Neural cell (in vitro differentiated cells): ENCODE data around the gene ECHDC3. TPM values are rescaled to one million over a fixed set of nuclear protein-coding genes. Genes with fewer than 3 reads are reported as not detected.

Experiments
- H2AFZ ChIP-seq: fragments of 200-600, 300-800 bp; sonication (generic), shearing (Covaris generic); 2 replicates; pipeline ENCODE4 v1.6.0; 2014; ENCODE audit warnings: low read depth, mild to moderate bottlenecking, antibody characterized with exemption, low read length, moderate library complexity
- H3F3A ChIP-seq: fragments of 200-600 bp; shearing (Covaris generic); 2 replicates; pipeline ENCODE4 v1.6.1; 2016; ENCODE audit warnings: mild to moderate bottlenecking, moderate library complexity, mixed read lengths, antibody characterized with exemption, low read length; ENCODE audit not compliant: insufficient read depth, poor library complexity, severe bottlenecking
- H3K27ac ChIP-seq: fragments of 200-600, 300-800 bp; sonication (generic), shearing (Covaris generic); 2 replicates; pipeline ENCODE4 v1.5.1; 2014; ENCODE audit warnings: mild to moderate bottlenecking, low read length, moderate library complexity
- H3K27me3 ChIP-seq: fragments of 300-800, 200-600 bp; sonication (generic), shearing (Covaris generic); 2 replicates; pipeline ENCODE4 v1.6.0; 2014; ENCODE audit warnings: mild to moderate bottlenecking, low read depth, low read length, moderate library complexity; ENCODE audit not compliant: insufficient read depth
- H3K36me3 ChIP-seq: fragments of 300-800, 200-600 bp; sonication (generic), shearing (Covaris generic); 2 replicates; pipeline ENCODE4 v1.5.1; 2014; ENCODE audit warnings: mild to moderate bottlenecking, antibody characterized with exemption, low read length, moderate library complexity; ENCODE audit not compliant: insufficient read depth
- H3K4me2 ChIP-seq: fragments of 300-800, 200-600 bp; sonication (generic), shearing (Covaris generic); 2 replicates; pipeline ENCODE4 v1.6.0; 2014; ENCODE audit warnings: mild to moderate bottlenecking, low read length
- H3K4me3 ChIP-seq: fragments of 300-800, 200-600 bp; sonication (generic), shearing (Covaris generic); 2 replicates; pipeline ENCODE4 v1.5.1; 2014; ENCODE audit warnings: mild to moderate bottlenecking, low read length, moderate library complexity
- H3K79me2 ChIP-seq: fragments of 200-600 bp; shearing (Covaris generic); replicated peaks from 2 replicates; pipeline ENCODE4 v1.6.0; 2014; ENCODE audit warnings: mild to moderate bottlenecking, low read length, moderate library complexity; ENCODE audit not compliant: insufficient read depth
- H3K9ac ChIP-seq: fragments of 300-800, 200-600 bp; sonication (generic), shearing (Covaris generic); 2 replicates; pipeline ENCODE4 v1.6.1; 2016; ENCODE audit warnings: mild to moderate bottlenecking, low read length, mixed read lengths
- H3K9me2 ChIP-seq: fragments of 200-600 bp; shearing (Covaris generic); 2 replicates; pipeline ENCODE4 v1.6.1; 2016; ENCODE audit warnings: mild to moderate bottlenecking, low read length, mixed read lengths; ENCODE audit not compliant: insufficient read depth
- H3K9me3 ChIP-seq: fragments of 200-600, 300-800 bp; sonication (generic), shearing (Covaris generic); 2 replicates; pipeline ENCODE4 v1.6.1; 2016; ENCODE audit warnings: mild to moderate bottlenecking, mixed run types, low read length, moderate library complexity, mixed read lengths
- H4K20me1 ChIP-seq: fragments of 200-600 bp; shearing (Covaris generic); 2 replicates; pipeline ENCODE4 v1.6.1; 2016; ENCODE audit warnings: mild to moderate bottlenecking, mixed run types; ENCODE audit not compliant: insufficient read depth
- CTCF ChIP-seq: fragments of 450-650 bp; IDR thresholded peaks from 2 replicates; pipeline ENCODE4 v1.5.1; 2014; ENCODE audit warnings: antibody characterized with exemption, mild to moderate bottlenecking, moderate library complexity; ENCODE audit not compliant: poor library complexity, severe bottlenecking
- EP300 ChIP-seq: fragments of 450-650 bp; conservative IDR thresholded peaks from 2 replicates; pipeline ENCODE4 v1.6.1; 2014; ENCODE audit warnings: antibody characterized with exemption, mild to moderate bottlenecking, moderate library complexity; ENCODE audit not compliant: poor library complexity, severe bottlenecking
- EZH2 ChIP-seq: fragments of 200-600, 300-800 bp; shearing (Covaris generic), sonication (generic); IDR thresholded peaks from 2 replicates; pipeline ENCODE4 v1.6.1; 2014; ENCODE audit warnings: antibody characterized with exemption, low read length, borderline replicate concordance, mild to moderate bottlenecking; ENCODE audit not compliant: insufficient read depth, poor library complexity, severe bottlenecking
- MXI1 ChIP-seq: fragments of 450-650 bp; conservative IDR thresholded peaks from 2 replicates; pipeline ENCODE4 v1.6.1; 2014; ENCODE audit warnings: antibody characterized with exemption, mild to moderate bottlenecking; ENCODE audit not compliant: poor library complexity, severe bottlenecking
- POLR2AphosphoS5 ChIP-seq: IDR thresholded peaks from 2 replicates; pipeline ENCODE4 v1.6.1; 2012
- RAD21 ChIP-seq: fragments of 450-650 bp; conservative IDR thresholded peaks from 2 replicates; pipeline ENCODE4 v1.6.1; 2014; ENCODE audit warnings: antibody characterized with exemption, mild to moderate bottlenecking, moderate library complexity
- REST ChIP-seq: IDR thresholded peaks from 2 replicates; pipeline ENCODE4 v1.6.1; 2012; ENCODE audit warnings: borderline replicate concordance
- SMC3 ChIP-seq: fragments of 450-650 bp; conservative IDR thresholded peaks from 2 replicates; pipeline ENCODE4 v1.6.1; 2014; ENCODE audit warnings: antibody characterized with exemption, mild to moderate bottlenecking, moderate library complexity; ENCODE audit not compliant: poor library complexity
- TAF1 ChIP-seq: IDR thresholded peaks from 2 replicates; pipeline ENCODE4 v1.6.1; 2012; ENCODE audit warnings: low read depth
- polyA plus RNA-seq: library from polyadenylated mRNA; depleted of rRNA; stranded (reverse); fragments of >200 nt; gene quantifications from 2 replicates; pipeline ENCODE4 v1.2.3, GENCODE V29; 2014

Gene ECHDC3
- polyA plus RNA-seq, 1 donor from 2014 or later, result not detected

GRCh38 chr10:11713186-11713743 lies 28.9 kb upstream of the ECHDC3 start:
- Histone ChIP-seq H3K9me3 (no peaks in the 10 kb centered on the region), H3K4me3 (no peak overlapping the region), H3K27ac (no peak overlapping the region), H3K4me2 (no peak overlapping the region), H3F3A (no peaks in the 10 kb centered on the region), H3K79me2 (no peaks in the 10 kb centered on the region), H3K27me3 (no peaks in the 10 kb centered on the region), H2AFZ (no peak overlapping the region), H3K36me3 (no peaks in the 10 kb centered on the region), H3K9ac (no peak overlapping the region), H3K9me2 (no peaks in the 10 kb centered on the region), H4K20me1 (no peaks in the 10 kb centered on the region)
- no peak for TF ChIP-seq CTCF
- no peak for TF ChIP-seq EZH2
- no peak for TF ChIP-seq EP300
- TF ChIP-seq POLR2AphosphoS5, result no peak
- TF ChIP-seq TAF1, result no peak
- TF ChIP-seq RAD21, result no peak
- TF ChIP-seq MXI1, result no peak
- no peak for TF ChIP-seq REST
- TF ChIP-seq SMC3, result no peak

- TF ChIP-seq TAF1, result no peak
- no peak for TF ChIP-seq CTCF
- TF ChIP-seq EP300, result no peak
- TF ChIP-seq EZH2, result no peak
- TF ChIP-seq POLR2AphosphoS5, result no peak
- no peak for TF ChIP-seq MXI1
- no peak for TF ChIP-seq RAD21
- no peak for TF ChIP-seq SMC3
- TF ChIP-seq REST, result no peak
- Histone ChIP-seq H3K9me3 (no peaks in the 10 kb centered on the region), H3K4me3 (no peak overlapping the region), H3F3A (no peaks in the 10 kb centered on the region), H3K79me2 (no peaks in the 10 kb centered on the region), H2AFZ (no peak overlapping the region), H4K20me1 (no peaks in the 10 kb centered on the region), H3K36me3 (no peaks in the 10 kb centered on the region), H3K27ac (no peak overlapping the region), H3K9ac (no peak overlapping the region), H3K4me2 (no peak overlapping the region), H3K9me2 (no peaks in the 10 kb centered on the region), H3K27me3 (no peaks in the 10 kb centered on the region)
Observed at GRCh38 chr10:11713963-11714362, 28.2 kb upstream of the ECHDC3 start.
